Ishikawa (cell line): ENCODE measurements around the gene ATXN10.

Experiments used
- EP300 ChIP-seq: IDR thresholded peaks from 2 replicates; pipeline ENCODE4 v1.6.1; 2012; ENCODE audit warnings: borderline replicate concordance
- REST ChIP-seq: IDR thresholded peaks from 2 replicates; pipeline ENCODE4 v1.6.1; 2012; ENCODE audit warnings: low read depth, mild to moderate bottlenecking
- YY1 ChIP-seq: IDR thresholded peaks from 2 replicates; pipeline ENCODE4 v1.6.1; 2012; ENCODE audit warnings: low read depth

- TF ChIP-seq EP300 (no peak), YY1 (no peak), REST (no peak)
Measured at GRCh38 chr22:45644714-45645113, 26.9 kb upstream of the ATXN10 start.
